SH-SY5Y (cell line): ENCODE results near the gene BAIAP2.

Source experiments
- GATA2 ChIP-seq: IDR thresholded peaks from 2 replicates; pipeline ENCODE4 v1.6.1; 2011; ENCODE audit warnings: mild to moderate bottlenecking, low read depth, low read length
- GATA3 ChIP-seq: IDR thresholded peaks from 2 replicates; pipeline ENCODE4 v1.6.1; 2011; ENCODE audit warnings: low read depth, mild to moderate bottlenecking, low read length, moderate library complexity

GRCh38 chr17:81115749-81116464 is 81.0 kb downstream of the BAIAP2 start:
- TF ChIP-seq GATA2 (no peak), GATA3 (no peak)
